Left colon (tissue), 2 donors: ENCODE data around the gene SYCE1. TPM values are rescaled to one million over a fixed set of nuclear protein-coding genes. Genes with fewer than 3 reads are reported as not detected.
"Not testable (repeated sequence)": the region's sequence is repeated elsewhere in the genome, so short reads cannot be mapped to it uniquely, and the experiment has no call there.

Experiments used
- ATAC-seq: fragments of 200-7000 bp; cut with Tn5 transposase; one replicate; pipeline ENCODE4 v1.9.1; 2020; ENCODE audit warnings: mild to moderate bottlenecking, moderate library complexity
- DNase-seq, 2 donors: peaks; one replicate each; pipeline ENCODE4 v3.0.0-alpha.2; 2020
- intact Hi-C, 2 donors: fragments of 100-400 bp; cut with DNase I in 1 of 2; cut with micrococcal nuclease in 1 of 2; formaldehyde crosslinking; loops; one replicate each; pipeline versions ENCODE4 v1.11.2 to v1.14.0; 2022; cut with DNase I, micrococcal nuclease
- total RNA-seq, 2 donors: library from RNA; stranded (reverse); fragmentation: NEBNext Ultra II Directional; extraction: Animal tissue kit (Norgen Biotek cat#: 25700); gene quantifications; one replicate each; pipeline ENCODE4 v1.2.1, GENCODE V29; 2021
- donor health status: DM: no; HTN: no; CAD: no.
- donor health status: DM: yes; HTN: yes; CAD: no.

The SYCE1 gene
- total RNA-seq, 2 donors from 2014 or later: not detected

DNA sequence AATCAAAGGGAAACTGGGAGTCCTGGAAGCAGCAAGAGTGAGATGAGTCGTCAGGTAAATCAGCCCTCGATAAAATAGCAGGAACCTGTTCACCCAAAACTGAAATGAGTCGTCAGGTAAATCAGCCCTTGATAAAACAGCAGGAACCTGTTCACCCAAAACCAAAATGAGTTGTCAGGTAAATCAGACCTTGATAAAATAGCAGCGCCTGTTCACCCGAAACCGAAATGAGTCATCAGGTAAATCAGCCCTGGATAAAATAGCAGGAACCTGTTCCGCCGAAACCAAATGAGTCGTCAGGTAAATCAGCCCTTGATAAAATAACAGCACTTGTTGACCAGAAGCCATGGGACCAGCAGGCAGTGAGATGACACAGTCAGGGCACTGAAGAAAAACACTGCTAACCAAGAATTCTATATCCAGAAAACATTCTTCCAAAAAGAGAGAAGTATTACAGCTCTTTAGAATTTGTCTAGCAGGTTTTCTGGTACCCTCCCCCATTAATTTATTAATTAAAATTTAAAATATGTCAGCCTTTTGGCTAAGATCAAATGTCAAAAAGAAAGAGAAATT lies 41.7 kb downstream of the SYCE1 start:
- DNase-seq (no peak), ATAC-seq (no peak)
- intact Hi-C loops: no loop called here

GRCh38 chr10:133520193-133520738 lies 45.1 kb downstream of the SYCE1 start:
- intact Hi-C loops: no loop called here
- DNase-seq: peak; percentile 79 to 91
- ATAC-seq: peak; percentile 99

GRCh38 chr10:133518517-133518916 lies 46.9 kb downstream of the SYCE1 start:
- ATAC-seq, DNase-seq, intact Hi-C loops: not testable (repeated sequence)

DNA sequence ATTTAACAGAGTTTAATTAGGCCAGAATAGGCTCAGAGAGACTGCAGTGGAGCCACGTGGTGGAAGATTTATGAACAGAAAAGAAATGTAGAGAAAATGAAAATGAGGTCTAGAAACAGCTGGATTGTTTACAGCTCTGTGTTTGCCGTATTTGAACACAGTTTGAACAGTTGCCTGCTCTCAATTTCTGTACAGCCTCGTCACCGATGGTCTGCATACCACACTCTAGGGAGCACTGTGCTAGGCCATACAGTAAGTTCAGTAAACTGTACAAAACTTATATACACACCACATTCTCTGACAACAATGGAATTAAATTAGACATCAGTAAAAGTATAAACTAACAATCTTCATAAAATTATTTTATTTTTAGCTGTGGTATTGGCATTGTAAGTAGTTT lies 49.3 kb downstream of the SYCE1 start:
- intact Hi-C loops: no loop called here
- ATAC-seq: no peak
- DNase-seq: no peak

DNA sequence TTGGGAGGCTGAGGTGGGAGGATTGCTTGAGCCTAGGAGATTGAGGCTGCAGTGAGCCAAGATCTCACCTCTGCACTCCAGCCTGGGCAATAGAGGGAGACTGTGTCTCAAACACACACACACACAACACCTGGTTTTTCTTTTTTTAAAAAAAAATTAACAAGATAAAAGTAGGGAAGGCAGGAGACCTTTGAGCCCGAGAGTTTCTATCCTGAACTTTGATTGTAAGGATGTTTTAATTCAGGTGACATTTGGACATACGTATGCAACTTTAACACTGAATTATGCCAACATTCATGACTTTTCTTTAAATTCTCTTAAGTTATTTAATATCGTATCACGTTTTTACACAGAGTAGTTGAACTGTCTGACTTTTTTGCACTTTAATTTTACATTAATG lies 49.9 kb downstream of the SYCE1 start:
- DNase-seq: no peak

DNA sequence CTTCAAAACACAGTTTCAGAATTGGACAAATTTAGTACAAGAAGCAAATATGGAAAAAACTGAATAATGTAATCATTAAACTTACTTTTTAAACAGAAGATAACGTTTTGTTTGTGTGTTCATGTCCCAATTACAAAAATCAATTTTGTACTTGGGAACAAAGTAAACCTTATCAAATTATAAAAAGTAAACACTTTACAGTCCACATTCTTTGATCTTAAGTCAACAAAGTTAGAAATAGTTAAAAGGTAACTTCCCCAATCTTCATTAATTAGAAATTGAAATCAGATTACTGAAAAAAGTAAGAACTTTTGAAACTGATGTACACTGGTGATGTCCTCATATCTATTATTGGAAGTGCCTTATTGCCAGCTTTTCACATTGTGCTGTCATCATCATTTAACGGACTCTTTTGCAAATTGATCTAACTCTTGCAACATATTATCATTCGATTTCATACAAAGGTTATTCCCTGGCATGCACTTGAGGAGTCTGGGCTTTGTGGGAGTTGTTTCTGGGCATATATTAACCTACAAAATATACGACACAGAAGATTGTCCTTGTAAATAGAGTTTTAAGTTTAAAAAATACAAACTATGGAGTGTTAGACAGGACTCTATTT lies 53.4 kb downstream of the SYCE1 start:
- intact Hi-C loops: no loop called here
- ATAC-seq: no peak
- DNase-seq: no peak

More for the DNA sequence above, 49.9 kb downstream of the SYCE1 start:
- intact Hi-C loops: no loop called here
- ATAC-seq: no peak

GRCh38 chr10:133511408-133511807 lies 54.0 kb downstream of the SYCE1 start:
- DNase-seq (no peak), ATAC-seq (no peak)
- intact Hi-C loops: no loop called here

DNA sequence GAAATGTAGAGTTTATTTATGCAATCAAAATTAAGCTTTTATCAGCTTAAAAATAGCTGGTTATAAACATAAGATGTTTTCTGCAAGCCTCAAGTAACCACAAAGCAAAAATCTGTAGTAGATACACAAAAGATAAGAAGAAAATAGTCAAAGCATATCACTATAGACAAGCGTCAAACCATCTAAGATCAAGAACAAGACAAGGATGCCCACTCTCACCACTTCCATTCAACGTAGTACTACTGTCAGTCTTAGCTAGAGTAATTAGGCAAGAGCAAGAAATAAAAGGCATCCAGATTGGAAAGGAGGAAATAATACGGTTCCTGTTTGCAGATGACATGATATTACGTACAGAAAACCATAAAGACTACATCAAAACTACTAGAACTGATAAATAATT lies 55.7 kb downstream of the SYCE1 start:
- DNase-seq (no peak), ATAC-seq (no peak)
- intact Hi-C loops: no loop called here

Other genes starting within 250 kb of the SYCE1 start
- 1 to 10 TPM in 1 of 2 donors, under 1 TPM in 1; 0.43 to 1.6 TPM for gene CALY, start 228.7 kb downstream of the SYCE1 start, total RNA-seq
- gene PRAP1, start 218.2 kb downstream of the SYCE1 start, total RNA-seq: 100 to 1,000 TPM in 1 of 2 donors, 10 to 100 TPM in 1; 48.3 to 244 TPM
- gene FUOM, start 207.6 kb downstream of the SYCE1 start, total RNA-seq: 10 to 100 TPM; 25.5 to 28.7 TPM
- gene ECHS1, start 192.2 kb downstream of the SYCE1 start, total RNA-seq: 100 to 1,000 TPM; 173 to 205 TPM
- gene PAOX, start 186.3 kb downstream of the SYCE1 start, total RNA-seq: 10 to 100 TPM in 1 of 2 donors, 1 to 10 TPM in 1; 9.3 to 10.5 TPM
- gene MTG1, start 171.4 kb downstream of the SYCE1 start, total RNA-seq: 10 to 100 TPM; 38.0 to 49.5 TPM
- gene SPRN, start 141.0 kb downstream of the SYCE1 start, total RNA-seq: not detected
- 1 to 10 TPM; 2.1 to 3.9 TPM for gene SCART1, start 111.6 kb downstream of the SYCE1 start, total RNA-seq
- gene CYP2E1, start 38.2 kb downstream of the SYCE1 start, total RNA-seq: under 1 TPM; 0.67 to 0.92 TPM
- not detected for gene FRG2B, start 61.2 kb upstream of the SYCE1 start, total RNA-seq